Transverse colon (tissue), 4 donors: ENCODE measurements around the gene KCNQ2. TPM values are rescaled to one million over a fixed set of nuclear protein-coding genes. Genes with fewer than 3 reads are reported as not detected.

Experiments used
- DNase-seq: peaks from one replicate; pipeline ENCODE4 v3.0.0-alpha.2; 2019
- H3K27ac ChIP-seq, 4 donors: fragments of 200-600 bp; sonication (generic); 2 replicates each; pipeline ENCODE4 v1.5.1; 2016 to 2018; ENCODE audit warnings: inconsistent platforms in 4 of 4
- H3K27me3 ChIP-seq: fragments of 200-600 bp; sonication (generic); 2 replicates; pipeline ENCODE4 v1.5.1; 2017; ENCODE audit warnings: inconsistent platforms
- H3K36me3 ChIP-seq, 4 donors: fragments of 200-600 bp; sonication (generic); 2 replicates each; pipeline ENCODE4 v1.5.1; 2017 to 2019; ENCODE audit warnings: inconsistent platforms in 4 of 4
- H3K4me1 ChIP-seq, 4 donors: fragments of 200-600 bp; sonication (generic); 2 replicates each; pipeline ENCODE4 v1.5.1; 2017 to 2020; ENCODE audit warnings: inconsistent platforms in 4 of 4
- H3K4me3 ChIP-seq, 4 donors: fragments of 200-600 bp; sonication (generic); 1 replicate in 1 of 4; 2 replicates in 3 of 4; pipeline versions ENCODE4 v1.5.1 to v1.6.1; 2017 to 2019; ENCODE audit warnings: inconsistent platforms in 4 of 4
- H3K9me3 ChIP-seq, 2 donors: fragments of 200-600 bp; sonication (generic); 2 replicates each; pipeline ENCODE4 v1.5.1; 2017 to 2019; ENCODE audit warnings: inconsistent platforms in 2 of 2
- EP300 ChIP-seq: sonication (generic); formaldehyde crosslinking; IDR thresholded peaks from one replicate; pipeline ENCODE4 v1.6.1; 2017; ENCODE audit warnings: antibody characterized with exemption, low read depth
- POLR2A ChIP-seq: fragments of 450-650 bp; IDR thresholded peaks from one replicate; pipeline ENCODE4 v1.6.1; 2016; ENCODE audit warnings: antibody characterized with exemption, mild to moderate bottlenecking, moderate library complexity
- POLR2AphosphoS5 ChIP-seq, 3 donors: sonication (generic); formaldehyde crosslinking; IDR thresholded peaks; one replicate each; pipeline ENCODE4 v1.6.1; 2016; ENCODE audit warnings: antibody characterized with exemption in 3 of 3
- WGBS, 2 donors: methylation state at CpG; one replicate each; pipeline ENCODE4 v1.1.5; 2018; ENCODE audit warnings: low coverage in 1 of 2; 5-methylcytosine and 5-hydroxymethylcytosine counted together
- in situ Hi-C, 4 donors: fragments of 200-750 bp; cut with MboI; loops; one replicate each; pipeline versions ENCODE4 v1.15.0 to v1.15.1; 2017; ENCODE audit warnings: low sequenced_read_pairs in 3 of 4, low pct_ligation_motif_present in 1 of 4, low pct_unique_long_range_greater_than_20kb in 1 of 4
- intact Hi-C: fragments of 100-400 bp; cut with DNase I; formaldehyde crosslinking; loops from one replicate; pipeline ENCODE4 v1.15.1; 2023; ENCODE audit warnings: low total_unique reads
- total RNA-seq, 4 donors: library from RNA; depleted of rRNA; stranded (reverse); fragments of >200 nt; gene quantifications; one replicate each; pipeline ENCODE4 v1.1.0, GENCODE V29; 2016
- TF ChIP-seq, protein P1 (sequence below), 5 experiments: fragments of 200-600 bp in 3 of 5; fragments of 450-650 bp in 2 of 5; sonication (generic) in 3 of 5; IDR thresholded peaks; 1 replicate in 2 of 5; 2 replicates in 3 of 5; pipeline ENCODE4 v1.5.1; 2016 to 2017; ENCODE audit warnings: antibody characterized with exemption in 5 of 5, inconsistent platforms in 3 of 5, mild to moderate bottlenecking in 2 of 5, moderate library complexity in 1 of 5

Gene KCNQ2
- total RNA-seq, 4 donors from 2014 or later, result 0.32 to 0.41 (median 0.37) TPM; not detected in 1

DNA sequence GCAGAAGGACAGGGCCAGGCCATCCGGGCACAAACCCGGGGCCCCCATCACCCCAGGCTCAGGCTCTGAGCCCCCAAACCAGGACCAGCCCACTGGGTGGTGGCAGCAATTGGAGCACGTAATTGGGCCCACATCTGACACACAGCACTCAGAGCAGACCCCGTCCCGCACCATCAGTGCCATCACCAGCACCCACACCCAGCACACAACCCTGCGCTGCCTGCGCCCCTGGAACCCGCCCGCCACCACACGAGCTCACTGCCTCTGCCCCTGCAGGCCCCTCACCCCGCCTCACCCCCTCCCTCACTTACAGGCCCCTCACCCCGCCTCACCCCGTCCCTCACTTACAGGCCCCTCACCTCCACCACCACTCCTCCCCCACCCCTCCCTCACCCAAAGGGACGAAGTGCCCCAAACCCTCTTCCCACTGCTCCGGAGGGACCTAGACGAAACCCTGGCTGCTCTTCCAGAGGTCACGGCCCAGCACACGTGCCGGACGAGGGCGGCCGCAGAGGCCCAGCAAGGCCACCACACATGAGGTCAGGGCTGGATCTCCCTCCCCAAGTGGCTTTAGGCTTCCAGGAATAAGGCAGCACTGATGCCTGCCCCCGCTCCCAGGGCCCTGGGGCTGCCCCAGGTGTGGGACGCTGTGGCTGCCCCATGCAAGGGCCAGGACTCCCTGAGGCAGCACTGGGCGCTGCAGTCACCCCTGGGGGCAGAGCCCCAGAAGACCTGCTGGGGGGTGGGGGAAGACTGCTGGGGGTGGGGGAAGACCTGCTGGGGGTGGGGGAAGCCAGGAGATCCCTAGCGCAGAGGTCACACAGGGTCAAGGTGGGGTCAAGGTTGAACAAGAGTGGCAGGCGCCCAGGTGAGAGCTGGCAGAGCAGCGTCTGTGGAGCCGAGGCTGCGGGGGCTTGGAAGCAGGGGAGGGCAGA, 22.4 kb downstream of the KCNQ2 start:
- H3K27ac ChIP-seq, result no peak overlapping the region
- H3K4me1 ChIP-seq, result peaks cover 0 to 9% (median 0%) of the 10 kb centered on the region in 4 donors
- no peaks in the 10 kb centered on the region for H3K9me3 ChIP-seq
- WGBS, 2 donors, result 81 to 100% methylated on average over 2 to 26 of the region's 30 CpGs
- H3K27me3 ChIP-seq, result peaks cover 72% of the 10 kb centered on the region
- no peak overlapping the region for H3K4me3 ChIP-seq
- intact Hi-C loops, result no loop called here
- no peaks in the 10 kb centered on the region for H3K36me3 ChIP-seq
- no peak for TF ChIP-seq POLR2A
- TF ChIP-seq, protein P1, sequence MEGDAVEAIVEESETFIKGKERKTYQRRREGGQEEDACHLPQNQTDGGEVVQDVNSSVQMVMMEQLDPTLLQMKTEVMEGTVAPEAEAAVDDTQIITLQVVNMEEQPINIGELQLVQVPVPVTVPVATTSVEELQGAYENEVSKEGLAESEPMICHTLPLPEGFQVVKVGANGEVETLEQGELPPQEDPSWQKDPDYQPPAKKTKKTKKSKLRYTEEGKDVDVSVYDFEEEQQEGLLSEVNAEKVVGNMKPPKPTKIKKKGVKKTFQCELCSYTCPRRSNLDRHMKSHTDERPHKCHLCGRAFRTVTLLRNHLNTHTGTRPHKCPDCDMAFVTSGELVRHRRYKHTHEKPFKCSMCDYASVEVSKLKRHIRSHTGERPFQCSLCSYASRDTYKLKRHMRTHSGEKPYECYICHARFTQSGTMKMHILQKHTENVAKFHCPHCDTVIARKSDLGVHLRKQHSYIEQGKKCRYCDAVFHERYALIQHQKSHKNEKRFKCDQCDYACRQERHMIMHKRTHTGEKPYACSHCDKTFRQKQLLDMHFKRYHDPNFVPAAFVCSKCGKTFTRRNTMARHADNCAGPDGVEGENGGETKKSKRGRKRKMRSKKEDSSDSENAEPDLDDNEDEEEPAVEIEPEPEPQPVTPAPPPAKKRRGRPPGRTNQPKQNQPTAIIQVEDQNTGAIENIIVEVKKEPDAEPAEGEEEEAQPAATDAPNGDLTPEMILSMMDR (IDR thresholded peaks at IDR 0.05), result no peak
- TF ChIP-seq EP300, result no peak
- no peak for TF ChIP-seq POLR2AphosphoS5 (IDR thresholded peaks at IDR 0.05)
- DNase-seq, result no peak
- in situ Hi-C loops, result no loop called here

DNA sequence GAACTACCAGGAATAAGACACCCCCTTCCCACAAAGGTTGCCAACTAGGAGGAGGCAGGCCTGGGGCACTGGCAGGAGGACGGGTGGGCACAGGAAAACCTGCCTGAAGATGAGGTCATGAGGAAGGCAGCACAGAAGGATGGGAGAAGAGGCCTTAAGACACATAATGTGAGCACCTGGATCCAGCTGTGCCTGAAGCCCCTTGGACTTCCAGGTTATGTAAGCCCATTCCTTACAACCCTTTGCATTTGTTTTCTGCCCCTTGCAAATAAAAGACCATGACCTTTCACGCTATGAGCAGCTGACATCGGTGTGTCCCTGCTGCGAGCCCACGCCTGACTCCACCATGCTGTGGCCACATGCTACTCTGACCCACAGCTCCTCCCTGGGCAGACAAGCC, 23.4 kb downstream of the KCNQ2 start:
- H3K36me3 ChIP-seq, result no peaks in the 10 kb centered on the region
- H3K27ac ChIP-seq, result no peak overlapping the region
- in situ Hi-C loops, result no loop called here
- no peak for DNase-seq
- intact Hi-C loops, result no loop called here
- no peak overlapping the region for H3K4me3 ChIP-seq
- no peaks in the 10 kb centered on the region for H3K9me3 ChIP-seq
- TF ChIP-seq, protein P1 (IDR thresholded peaks at IDR 0.05), result no peak
- no peak for TF ChIP-seq POLR2AphosphoS5 (IDR thresholded peaks at IDR 0.05)
- TF ChIP-seq POLR2A, result no peak
- TF ChIP-seq EP300, result no peak
- WGBS, 2 donors, result 83 to 90% methylated on average over 2 to 5 of the region's 5 CpGs
- H3K4me1 ChIP-seq, result peaks cover 0 to 4% (median 0%) of the 10 kb centered on the region in 4 donors
- peaks cover 62% of the 10 kb centered on the region for H3K27me3 ChIP-seq

DNA sequence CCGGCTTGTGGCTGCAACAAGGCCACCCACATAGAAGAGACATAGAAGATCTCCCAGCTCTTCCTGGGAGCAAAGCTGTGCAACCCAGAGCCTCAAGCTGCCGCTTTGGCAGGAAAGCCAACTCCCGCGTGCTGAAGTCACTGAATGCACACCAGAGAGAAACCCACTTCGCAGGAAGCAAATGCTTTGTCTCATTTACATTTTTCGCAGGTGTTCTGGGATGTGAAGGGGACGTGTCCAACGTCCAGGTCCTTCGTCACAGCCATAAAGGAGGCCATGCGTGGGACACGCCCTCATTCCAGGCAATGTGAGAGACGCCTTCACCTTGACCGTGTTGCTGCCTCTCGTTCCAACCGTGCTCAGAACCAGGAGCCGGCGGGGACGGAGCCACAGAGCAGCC, 24.4 kb downstream of the KCNQ2 start:
- in situ Hi-C loops, result no loop called here
- Histone ChIP-seq H3K27ac (no peak overlapping the region), H3K27me3 (peaks cover 52% of the 10 kb centered on the region), H3K4me1 (no peaks in the 10 kb centered on the region), H3K9me3 (no peaks in the 10 kb centered on the region), H3K36me3 (no peaks in the 10 kb centered on the region), H3K4me3 (no peak overlapping the region)
- peak; percentile 33 for DNase-seq
- TF ChIP-seq POLR2AphosphoS5 (IDR thresholded peaks at IDR 0.05), result no peak
- no peak for TF ChIP-seq EP300
- TF ChIP-seq POLR2A, result no peak
- TF ChIP-seq, protein P1 (IDR thresholded peaks at IDR 0.05), result no peak
- intact Hi-C loops, result no loop called here
- 27 to 41% methylated on average over 6 to 18 of the region's 18 CpGs for WGBS, 2 donors

DNA sequence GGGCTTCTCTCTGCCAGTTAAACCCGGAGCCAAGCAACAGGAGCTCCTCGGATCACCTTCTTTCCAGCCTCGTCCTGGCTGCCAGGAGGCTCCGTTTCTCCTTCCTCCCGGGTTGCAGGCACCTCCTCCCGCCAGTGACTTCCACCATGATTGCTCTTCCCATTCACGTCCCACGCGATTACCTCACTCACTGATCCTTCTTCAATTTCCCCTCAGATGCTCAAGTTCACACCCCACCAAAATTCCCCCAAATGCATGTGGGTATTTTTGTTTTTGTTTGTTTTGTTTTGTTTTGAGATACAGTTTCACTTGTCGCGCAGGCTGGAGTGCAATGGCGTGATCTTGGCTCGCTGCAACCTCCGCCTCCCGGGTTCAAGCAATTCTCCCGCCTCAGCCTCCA, 25.1 kb downstream of the KCNQ2 start:
- H3K4me3 ChIP-seq, result no peak overlapping the region
- in situ Hi-C loops (no loop called here), intact Hi-C loops (no loop called here)
- WGBS, 2 donors, result 50 to 71% methylated on average over 5 to 16 of the region's 16 CpGs
- H3K4me1 ChIP-seq, result no peaks in the 10 kb centered on the region
- DNase-seq, result no peak
- H3K27ac ChIP-seq, result no peak overlapping the region
- H3K27me3 ChIP-seq, result peaks cover 45% of the 10 kb centered on the region
- TF ChIP-seq POLR2A (no peak), POLR2AphosphoS5 (IDR thresholded peaks at IDR 0.05) (no peak), EP300 (no peak)
- TF ChIP-seq, protein P1 (IDR thresholded peaks at IDR 0.05), result no peak
- H3K36me3 ChIP-seq, result no peaks in the 10 kb centered on the region
- no peaks in the 10 kb centered on the region for H3K9me3 ChIP-seq
